ENCODE results near the gene MRC2.

GRCh38 chr17:62625184-62625869, 2.1 kb upstream of the MRC2 start:
- TF ChIP-seq EZH2phosphoT487 (IDR thresholded peaks at IDR 0.05; ENCODE audit: borderline replicate concordance) = no peak
- TF ChIP-seq CTCF (conservative IDR thresholded peaks at IDR 0.05; ENCODE audit: low read length) = no peak

All from Loucy (cell line).